Activated CD8-positive, alpha-beta T cell treated with anti-CD3 and anti-CD28 coated beads for 36 hours (primary cell): ENCODE data around the gene AFAP1. TPM values are rescaled to one million over a fixed set of nuclear protein-coding genes. Genes with fewer than 3 reads are reported as not detected.

Experiments
- ATAC-seq: fragments of 200-7000 bp; cut with Tn5 transposase; one replicate; pipeline ENCODE4 v1.10.0; 2021; ENCODE audit warnings: mild to moderate bottlenecking, moderate library complexity
- CTCF ChIA-PET: fragments of 350-600 bp; sonication (Branson Sonifier 250); formaldehyde crosslinking; loops from one replicate; lab custom pipeline; 2021; ENCODE audit warnings: antibody characterized with exemption; lab: Charles Lee
- POLR2A ChIA-PET: fragments of 350-600 bp; sonication (Branson Sonifier 250); formaldehyde crosslinking; loops from one replicate; lab custom pipeline; 2021; ENCODE audit warnings: antibody characterized with exemption; lab: Charles Lee
- DNase-seq: peaks from one replicate; pipeline ENCODE4 v3.0.0-alpha.2; 2020
- H3K27ac Mint-ChIP-seq: one replicate; pipeline ENCODE4 v1.8.0; 2021; ENCODE audit warnings: mild to moderate bottlenecking, mixed read lengths
- H3K27me3 Mint-ChIP-seq: one replicate; pipeline ENCODE4 v1.8.0; 2021; ENCODE audit warnings: mixed read lengths
- H3K36me3 Mint-ChIP-seq: one replicate; pipeline ENCODE4 v1.8.0; 2021; ENCODE audit warnings: low read depth, mixed read lengths
- H3K4me1 Mint-ChIP-seq: one replicate; pipeline ENCODE4 v1.8.0; 2021; ENCODE audit warnings: low read depth, mixed read lengths
- H3K4me3 Mint-ChIP-seq: one replicate; pipeline ENCODE4 v1.8.0; 2021; ENCODE audit warnings: mild to moderate bottlenecking, moderate library complexity, mixed read lengths
- H3K9me3 Mint-ChIP-seq: one replicate; pipeline ENCODE4 v1.8.0; 2021; ENCODE audit warnings: mixed read lengths
- CTCF ChIP-seq: fragments of 200-600 bp; IDR thresholded peaks from one replicate; pipeline ENCODE4 v1.8.0; 2022; ENCODE audit warnings: antibody characterized with exemption, mild to moderate bottlenecking
- intact Hi-C: fragments of 100-400 bp; cut with micrococcal nuclease; formaldehyde crosslinking; loops from one replicate; pipeline ENCODE4 v1.10.0; 2022
- total RNA-seq, 2 experiments: library from RNA; stranded (reverse); gene quantifications; one replicate each; pipeline ENCODE4 v1.2.3, GENCODE V29; 2021

Gene AFAP1
- total RNA-seq, 2 experiments from 2014 or later, result 25.5 to 26.5 TPM

GRCh38 chr4:7880683-7881082, 59.0 kb downstream of the AFAP1 start:
- no peak for ATAC-seq
- intact Hi-C loops, result no loop called here
- H3K4me3 Mint-ChIP-seq, result no peak overlapping the region
- no peaks in the 10 kb centered on the region for H3K36me3 Mint-ChIP-seq
- no peak for TF ChIP-seq CTCF
- CTCF ChIA-PET, result no interaction called here
- H3K27me3 Mint-ChIP-seq, result no peaks in the 10 kb centered on the region
- POLR2A ChIA-PET, result interaction anchor here (0.5 to 0.6 kb wide), 2 partner anchors 10 to 35 kb away, joined by 3 read pairs; no protein-coding TSS in a partner anchor
- no peaks in the 10 kb centered on the region for H3K9me3 Mint-ChIP-seq
- peaks cover 33% of the 10 kb centered on the region for H3K4me1 Mint-ChIP-seq
- no peak for DNase-seq
- H3K27ac Mint-ChIP-seq, result no peak overlapping the region

- no peak for TF ChIP-seq CTCF
- ATAC-seq (no peak), DNase-seq (no peak)
- H3K4me3 Mint-ChIP-seq, result no peak overlapping the region
- POLR2A ChIA-PET, result no interaction called here
- H3K9me3 Mint-ChIP-seq, result no peaks in the 10 kb centered on the region
- H3K4me1 Mint-ChIP-seq, result peaks cover 30% of the 10 kb centered on the region
- CTCF ChIA-PET, result interaction anchor here (0.9 to 3.5 kb wide), 4 partner anchors 30 to 79 kb away, joined by 3 to 11 read pairs (median 4); no protein-coding TSS in a partner anchor
- intact Hi-C loops, result no loop called here
- no peaks in the 10 kb centered on the region for H3K36me3 Mint-ChIP-seq
- H3K27me3 Mint-ChIP-seq, result no peaks in the 10 kb centered on the region
- no peak overlapping the region for H3K27ac Mint-ChIP-seq
These were observed 60.5 kb downstream of the AFAP1 start for GRCh38 chr4:7879127-7879526.

DNA sequence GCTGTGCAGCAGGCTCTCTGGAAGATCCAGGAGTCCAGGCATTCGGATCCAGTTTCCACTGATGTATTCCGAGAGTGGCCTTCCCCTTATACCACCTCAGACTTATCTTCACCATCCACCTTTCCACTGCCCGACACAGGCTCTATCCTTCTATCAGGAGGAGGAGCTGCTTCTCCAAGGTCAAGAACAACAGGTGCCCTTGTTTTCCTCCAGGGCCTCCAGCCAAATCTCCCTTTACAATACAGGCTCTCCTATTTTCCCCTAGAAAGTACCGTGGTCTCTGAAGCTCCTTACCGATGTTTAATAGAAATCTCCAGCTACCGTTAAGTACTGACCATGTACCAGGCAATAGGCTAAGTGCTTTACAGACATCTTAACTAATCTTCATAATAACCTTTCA, 61.3 kb downstream of the AFAP1 start:
- no peaks in the 10 kb centered on the region for H3K27me3 Mint-ChIP-seq
- H3K9me3 Mint-ChIP-seq, result no peaks in the 10 kb centered on the region
- peaks cover 36% of the 10 kb centered on the region for H3K4me1 Mint-ChIP-seq
- H3K36me3 Mint-ChIP-seq, result no peaks in the 10 kb centered on the region
- no peak for TF ChIP-seq CTCF
- ATAC-seq (no peak), DNase-seq (no peak)
- H3K27ac Mint-ChIP-seq, result no peak overlapping the region
- POLR2A ChIA-PET, result no interaction called here
- H3K4me3 Mint-ChIP-seq, result no peak overlapping the region
- intact Hi-C loops, result no loop called here
- CTCF ChIA-PET, result interaction anchor here (0.9 to 3.5 kb wide), 5 partner anchors 19 to 79 kb away, joined by 3 to 11 read pairs (median 3); no protein-coding TSS in a partner anchor

GRCh38 chr4:7877176-7877575, 62.5 kb downstream of the AFAP1 start:
- POLR2A ChIA-PET, result interaction anchor here (0.8 to 2.0 kb wide), 6 partner anchors 11 to 90 kb away, joined by 3 to 4 read pairs (median 3); no protein-coding TSS in a partner anchor

More at GRCh38 chr4:7877176-7877575, 62.5 kb downstream of the AFAP1 start:
- H3K9me3 Mint-ChIP-seq, result no peaks in the 10 kb centered on the region
- no peaks in the 10 kb centered on the region for H3K27me3 Mint-ChIP-seq
- TF ChIP-seq CTCF, result no peak
- no peak for DNase-seq
- no peak for ATAC-seq
- H3K36me3 Mint-ChIP-seq, result no peaks in the 10 kb centered on the region
- peak overlapping the region; percentile 40 for H3K4me3 Mint-ChIP-seq
- H3K4me1 Mint-ChIP-seq, result peaks cover 36% of the 10 kb centered on the region
- no peak overlapping the region for H3K27ac Mint-ChIP-seq
- intact Hi-C loops, result no loop called here
- CTCF ChIA-PET, result interaction anchor here (0.7 to 3.5 kb wide), 16 partner anchors 11 to 109 kb away, joined by 3 to 11 read pairs (median 4); no protein-coding TSS in a partner anchor
